Astrocyte (in vitro differentiated cells and primary cell): Measurements from ENCODE around the gene KCNS3. TPM values are rescaled to one million over a fixed set of nuclear protein-coding genes. Genes with fewer than 3 reads are reported as not detected.

Source experiments
- DNase-seq: peaks from one replicate; pipeline ENCODE4 v3.0.0-alpha.2; 2010; ENCODE audit warnings: low read depth
- FAIRE-seq: peaks from 2 replicates; lab custom pipeline; 2011; peaks lifted over from hg19 to GRCh38; lab: Jason Lieb, UNC
- H2AFZ ChIP-seq: 2 replicates; pipeline ENCODE4 v1.6.0; 2012; ENCODE audit warnings: low read depth, low read length, inconsistent platforms
- H3K27ac ChIP-seq: 2 replicates; pipeline ENCODE4 v1.5.1; 2011; ENCODE audit warnings: low read depth, low read length, inconsistent platforms
- H3K27me3 ChIP-seq: 2 replicates; pipeline ENCODE4 v1.6.0; 2011; ENCODE audit warnings: low read length, inconsistent platforms; ENCODE audit not compliant: insufficient read depth
- H3K36me3 ChIP-seq: 2 replicates; pipeline ENCODE4 v1.5.1; 2011; ENCODE audit warnings: low read length, inconsistent platforms; ENCODE audit not compliant: insufficient read depth
- H3K4me1 ChIP-seq: 2 replicates; pipeline ENCODE4 v1.5.1; 2011; ENCODE audit warnings: low read length, inconsistent platforms; ENCODE audit not compliant: insufficient read depth
- H3K4me2 ChIP-seq: 2 replicates; pipeline ENCODE4 v1.6.0; 2012; ENCODE audit warnings: low read length, inconsistent platforms
- H3K4me3 ChIP-seq: 2 replicates; pipeline ENCODE4 v1.5.1; 2011; ENCODE audit warnings: low read depth, mild to moderate bottlenecking, low read length, inconsistent platforms; ENCODE audit not compliant: insufficient read depth
- H3K79me2 ChIP-seq: 2 replicates; pipeline ENCODE4 v1.6.0; 2012; ENCODE audit warnings: mild to moderate bottlenecking, low read length, inconsistent platforms; ENCODE audit not compliant: insufficient read depth
- H3K9ac ChIP-seq: 2 replicates; pipeline ENCODE4 v1.6.0; 2012; ENCODE audit warnings: mild to moderate bottlenecking, low read length, inconsistent platforms
- H3K9me3 ChIP-seq: 2 replicates; pipeline ENCODE4 v1.5.1; 2012; ENCODE audit warnings: low read depth, mild to moderate bottlenecking, low read length, inconsistent platforms; ENCODE audit not compliant: insufficient read depth
- H4K20me1 ChIP-seq: 2 replicates; pipeline ENCODE4 v1.6.0; 2012; ENCODE audit warnings: low read length, inconsistent platforms; ENCODE audit not compliant: insufficient read depth
- H3K27ac Mint-ChIP-seq: one replicate; pipeline ENCODE4 v1.8.0; 2021; ENCODE audit warnings: mild to moderate bottlenecking, mixed read lengths; ENCODE audit not compliant: unreplicated experiment
- H3K27me3 Mint-ChIP-seq: one replicate; pipeline ENCODE4 v1.8.0; 2021; ENCODE audit warnings: low read depth, mixed read lengths; ENCODE audit not compliant: unreplicated experiment
- H3K36me3 Mint-ChIP-seq: one replicate; pipeline ENCODE4 v1.8.0; 2021; ENCODE audit warnings: low read depth, mixed read lengths; ENCODE audit not compliant: unreplicated experiment
- H3K4me1 Mint-ChIP-seq: one replicate; pipeline ENCODE4 v1.8.0; 2021; ENCODE audit warnings: low read depth, mixed read lengths; ENCODE audit not compliant: unreplicated experiment
- H3K4me3 Mint-ChIP-seq: one replicate; pipeline ENCODE4 v1.8.0; 2021; ENCODE audit warnings: mild to moderate bottlenecking, moderate library complexity, mixed read lengths; ENCODE audit not compliant: unreplicated experiment
- H3K9me3 Mint-ChIP-seq: one replicate; pipeline ENCODE4 v1.8.0; 2021; ENCODE audit warnings: mild to moderate bottlenecking, mixed read lengths; ENCODE audit not compliant: unreplicated experiment
- CTCF ChIP-seq: IDR thresholded peaks from 2 replicates; pipeline ENCODE4 v1.5.1; 2011; ENCODE audit warnings: low read depth, mild to moderate bottlenecking, inconsistent platforms, low read length, moderate library complexity; ENCODE audit not compliant: insufficient read depth
- EZH2 ChIP-seq: IDR thresholded peaks from 2 replicates; pipeline ENCODE4 v1.6.1; 2012; ENCODE audit warnings: mild to moderate bottlenecking, low read length, inconsistent platforms; ENCODE audit not compliant: insufficient read depth
- total RNA-seq: library from RNA; stranded (reverse); gene quantifications from 2 replicates; pipeline ENCODE4 v1.2.1, GENCODE V29; 2021

KCNS3 gene
- total RNA-seq, 1 donor from 2014 or later = 1.7 TPM

- Histone ChIP-seq H3K79me2 (no peaks in the 10 kb centered on the region), H3K9me3 (no peaks in the 10 kb centered on the region), H3K4me3 (no peak overlapping the region), H3K36me3 (no peaks in the 10 kb centered on the region), H3K27ac (no peak overlapping the region), H3K4me1 (no peaks in the 10 kb centered on the region), H2AFZ (no peak overlapping the region), H3K27me3 (no peaks in the 10 kb centered on the region), H4K20me1 (no peaks in the 10 kb centered on the region), H3K9ac (no peak overlapping the region), H3K4me2 (no peak overlapping the region)
- FAIRE-seq (no peak), DNase-seq (no peak)
- Mint-ChIP-seq H3K9me3 (no peaks in the 10 kb centered on the region), H3K27me3 (peaks cover 12% of the 10 kb centered on the region), H3K27ac (no peak overlapping the region), H3K4me1 (no peaks in the 10 kb centered on the region), H3K36me3 (no peaks in the 10 kb centered on the region), H3K4me3 (no peak overlapping the region)
- no peak for TF ChIP-seq EZH2
- TF ChIP-seq CTCF = no peak
Measured at GRCh38 chr2:17869128-17869527, 9.3 kb upstream of the KCNS3 start.

- H3K9ac ChIP-seq = no peak overlapping the region
- H3K27ac ChIP-seq = no peak overlapping the region
- H3K36me3 ChIP-seq = no peaks in the 10 kb centered on the region
- peaks cover 7% of the 10 kb centered on the region for H3K27me3 ChIP-seq
- FAIRE-seq (no peak), DNase-seq (no peak)
- H3K9me3 Mint-ChIP-seq = no peaks in the 10 kb centered on the region
- no peak overlapping the region for H2AFZ ChIP-seq
- no peaks in the 10 kb centered on the region for H4K20me1 ChIP-seq
- H3K27ac Mint-ChIP-seq = no peak overlapping the region
- H3K4me2 ChIP-seq = no peak overlapping the region
- H3K27me3 Mint-ChIP-seq = peaks cover 28% of the 10 kb centered on the region
- no peak overlapping the region for H3K4me3 ChIP-seq
- no peaks in the 10 kb centered on the region for H3K4me1 Mint-ChIP-seq
- H3K9me3 ChIP-seq = no peaks in the 10 kb centered on the region
- no peak overlapping the region for H3K4me3 Mint-ChIP-seq
- H3K79me2 ChIP-seq = no peaks in the 10 kb centered on the region
- no peaks in the 10 kb centered on the region for H3K4me1 ChIP-seq
- H3K36me3 Mint-ChIP-seq = no peaks in the 10 kb centered on the region
- TF ChIP-seq CTCF (no peak), EZH2 (no peak)
Measured at GRCh38 chr2:17871639-17872038, 6.8 kb upstream of the KCNS3 start.

- no peak overlapping the region for H3K4me3 ChIP-seq
Measured at GRCh38 chr2:17873021-17873420, 5.4 kb upstream of the KCNS3 start.

More at GRCh38 chr2:17873021-17873420, 5.4 kb upstream of the KCNS3 start:
- Histone ChIP-seq H3K27me3 (peaks cover 19% of the 10 kb centered on the region), H3K4me1 (peaks cover 4% of the 10 kb centered on the region), H3K9ac (no peak overlapping the region), H2AFZ (no peak overlapping the region), H3K27ac (no peak overlapping the region), H3K79me2 (no peaks in the 10 kb centered on the region), H3K36me3 (no peaks in the 10 kb centered on the region), H4K20me1 (no peaks in the 10 kb centered on the region), H3K4me2 (no peak overlapping the region), H3K9me3 (no peaks in the 10 kb centered on the region)
- no peak for TF ChIP-seq CTCF
- TF ChIP-seq EZH2 = no peak
- Mint-ChIP-seq H3K4me1 (no peaks in the 10 kb centered on the region), H3K36me3 (no peaks in the 10 kb centered on the region), H3K4me3 (no peak overlapping the region), H3K27ac (no peak overlapping the region), H3K27me3 (peaks cover 41% of the 10 kb centered on the region), H3K9me3 (no peaks in the 10 kb centered on the region)
- no peak for FAIRE-seq
- DNase-seq = no peak
